ENCODE data around the gene HOXA11. TPM values are rescaled to one million over a fixed set of nuclear protein-coding genes. Genes with fewer than 3 reads are reported as not detected.

Gene HOXA11
- total and polyA plus RNA-seq, 4 donors, result not detected

- H3K36me3 ChIP-seq (ENCODE audit: control insufficient read depth in 4 of 4, insufficient read depth in 3 of 4, low read depth in 1 of 4, low read length in 3 of 4), result no peaks in the 10 kb centered on the region
- DNase-seq (ENCODE audit: low spot score), result peak; percentile 33
- peaks cover 15 to 54% (median 41%) of the 10 kb centered on the region in 4 donors for H3K27me3 ChIP-seq (ENCODE audit: control insufficient read depth in 4 of 4, insufficient read depth in 4 of 4, low read length in 3 of 4)
- H3K27ac ChIP-seq (ENCODE audit: low read depth in 1 of 2, low read length in 2 of 2), result no peak overlapping the region
- TF ChIP-seq MAX (IDR thresholded peaks at IDR 0.05), result no peak
- TF ChIP-seq HNF4A (conservative IDR thresholded peaks at IDR 0.05), result no peak
- no peak for TF ChIP-seq ZBTB33 (IDR thresholded peaks at IDR 0.05)
- TF ChIP-seq FOXA2 (IDR thresholded peaks at IDR 0.05), result no peak
- TF ChIP-seq GABPA (IDR thresholded peaks at IDR 0.05 in 1 of 2, conservative IDR thresholded peaks at IDR 0.05 in 1 of 2), result no peak
- no peak for TF ChIP-seq RXRA (IDR thresholded peaks at IDR 0.05)
- no peak for TF ChIP-seq FOXA1 (IDR thresholded peaks at IDR 0.05)
- no peak for TF ChIP-seq JUND (IDR thresholded peaks at IDR 0.05)
- no peak for TF ChIP-seq NR2F2 (IDR thresholded peaks at IDR 0.05)
- no peak for TF ChIP-seq TAF1 (conservative IDR thresholded peaks at IDR 0.05)
- TF ChIP-seq ATF3 (IDR thresholded peaks at IDR 0.05), result no peak
- TF ChIP-seq YY1 (IDR thresholded peaks at IDR 0.05), result no peak
- TF ChIP-seq EGR1 (IDR thresholded peaks at IDR 0.05; ENCODE audit: low read depth in 2 of 2), result no peak
- H3K4me1 ChIP-seq (ENCODE audit: control insufficient read depth in 4 of 4, insufficient read depth in 4 of 4, low read length in 3 of 4), result peaks cover 11 to 38% (median 20%) of the 10 kb centered on the region in 4 donors
- H3K9ac ChIP-seq (ENCODE audit: low read depth in 1 of 2, low read length in 2 of 2), result no peak overlapping the region
- peaks cover 0 to 5% (median 0%) of the 10 kb centered on the region in 4 donors for H3K9me3 ChIP-seq (ENCODE audit: control insufficient read depth in 4 of 4, low read length in 3 of 4)
- H3K4me3 ChIP-seq (ENCODE audit: low read depth in 1 of 3, low read length in 3 of 3), result no peak overlapping the region
- WGBS, result 8% methylated on average over 48 of the region's 48 CpGs
Measured at GRCh38 chr7:27154901-27155815, 29.9 kb downstream of the HOXA11 start.

GRCh38 chr7:27154369-27154768, 30.7 kb downstream of the HOXA11 start:
- TF ChIP-seq HNF4A (conservative IDR thresholded peaks at IDR 0.05), result no peak
- TF ChIP-seq RAD21 (IDR thresholded peaks at IDR 0.05), result no peak
- no peak for TF ChIP-seq HNF4G (IDR thresholded peaks at IDR 0.05)
- no peak for TF ChIP-seq EGR1 (IDR thresholded peaks at IDR 0.05; ENCODE audit: low read depth in 2 of 2)
- no peak for TF ChIP-seq ATF3 (IDR thresholded peaks at IDR 0.05)
- TF ChIP-seq RXRA (IDR thresholded peaks at IDR 0.05), result no peak
- TF ChIP-seq CTCF (IDR thresholded peaks at IDR 0.05; ENCODE audit: low read depth, low read length, missing input control), result no peak
- no peak for TF ChIP-seq SP1 (IDR thresholded peaks at IDR 0.05)
- no peak for TF ChIP-seq TAF1 (conservative IDR thresholded peaks at IDR 0.05)
- no peak for TF ChIP-seq FOXA1 (IDR thresholded peaks at IDR 0.05)
- TF ChIP-seq MAX (IDR thresholded peaks at IDR 0.05), result no peak
- TF ChIP-seq GABPA (IDR thresholded peaks at IDR 0.05 in 1 of 2, conservative IDR thresholded peaks at IDR 0.05 in 1 of 2), result no peak
- no peak for TF ChIP-seq REST (IDR thresholded peaks at IDR 0.05)
- no peak for TF ChIP-seq FOXA2 (IDR thresholded peaks at IDR 0.05)
- no peak for TF ChIP-seq JUND (IDR thresholded peaks at IDR 0.05)
- no peak for TF ChIP-seq ZBTB33 (IDR thresholded peaks at IDR 0.05)
- DNase-seq (ENCODE audit: low spot score), result peak; percentile 30
- Histone ChIP-seq H3K27ac (ENCODE audit: low read depth in 1 of 2, low read length in 2 of 2) (no peak overlapping the region), H3K4me1 (ENCODE audit: control insufficient read depth in 4 of 4, insufficient read depth in 4 of 4, low read length in 3 of 4) (peaks cover 11 to 36% (median 20%) of the 10 kb centered on the region in 4 donors), H3K9me3 (ENCODE audit: control insufficient read depth in 4 of 4, low read length in 3 of 4) (peaks cover 0 to 5% (median 0%) of the 10 kb centered on the region in 4 donors), H3K36me3 (ENCODE audit: control insufficient read depth in 4 of 4, insufficient read depth in 3 of 4, low read depth in 1 of 4, low read length in 3 of 4) (no peaks in the 10 kb centered on the region), H3K4me3 (ENCODE audit: low read depth in 1 of 3, low read length in 3 of 3) (no peak overlapping the region), H3K9ac (ENCODE audit: low read depth in 1 of 2, low read length in 2 of 2) (no peak overlapping the region), H3K27me3 (ENCODE audit: control insufficient read depth in 4 of 4, insufficient read depth in 4 of 4, low read length in 3 of 4) (peaks cover 15 to 53% (median 37%) of the 10 kb centered on the region in 4 donors)
- 26% methylated on average over 10 of the region's 10 CpGs for WGBS
